GM12864 (cell line): ENCODE results near the gene AGRP.

Source experiments
- DNase-seq: peaks from one replicate; pipeline ENCODE4 v3.0.0-alpha.2; 2011; ENCODE audit warnings: low read depth
- H3K4me3 ChIP-seq: 2 replicates; pipeline ENCODE4 v1.5.1; 2011; ENCODE audit warnings: mild to moderate bottlenecking, low read depth, low read length, control low read depth
- TF ChIP-seq, protein P1 (sequence below): IDR thresholded peaks from 2 replicates; pipeline ENCODE4 v1.5.1; 2011; ENCODE audit warnings: low read depth, mild to moderate bottlenecking, moderate library complexity, low read length, control low read depth, inconsistent platforms; ENCODE audit errors: missing control alignments

Gene AGRP

DNA sequence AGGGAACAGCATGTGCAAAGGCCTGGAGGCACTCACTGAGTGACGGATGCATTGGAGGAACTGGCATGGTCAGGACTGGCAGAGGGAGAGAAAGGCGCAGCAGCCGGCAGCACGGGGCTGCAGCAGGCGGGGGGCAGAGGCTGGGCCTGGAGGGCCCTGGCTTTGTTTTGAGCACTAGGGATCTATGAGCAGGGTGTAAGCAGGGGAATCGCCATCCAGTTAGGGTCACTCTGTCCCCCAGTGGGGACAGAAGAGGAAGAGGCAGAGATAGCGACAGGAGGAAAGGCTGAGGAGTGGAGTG is 38.3 kb downstream of the AGRP start:
- TF ChIP-seq, protein P1, sequence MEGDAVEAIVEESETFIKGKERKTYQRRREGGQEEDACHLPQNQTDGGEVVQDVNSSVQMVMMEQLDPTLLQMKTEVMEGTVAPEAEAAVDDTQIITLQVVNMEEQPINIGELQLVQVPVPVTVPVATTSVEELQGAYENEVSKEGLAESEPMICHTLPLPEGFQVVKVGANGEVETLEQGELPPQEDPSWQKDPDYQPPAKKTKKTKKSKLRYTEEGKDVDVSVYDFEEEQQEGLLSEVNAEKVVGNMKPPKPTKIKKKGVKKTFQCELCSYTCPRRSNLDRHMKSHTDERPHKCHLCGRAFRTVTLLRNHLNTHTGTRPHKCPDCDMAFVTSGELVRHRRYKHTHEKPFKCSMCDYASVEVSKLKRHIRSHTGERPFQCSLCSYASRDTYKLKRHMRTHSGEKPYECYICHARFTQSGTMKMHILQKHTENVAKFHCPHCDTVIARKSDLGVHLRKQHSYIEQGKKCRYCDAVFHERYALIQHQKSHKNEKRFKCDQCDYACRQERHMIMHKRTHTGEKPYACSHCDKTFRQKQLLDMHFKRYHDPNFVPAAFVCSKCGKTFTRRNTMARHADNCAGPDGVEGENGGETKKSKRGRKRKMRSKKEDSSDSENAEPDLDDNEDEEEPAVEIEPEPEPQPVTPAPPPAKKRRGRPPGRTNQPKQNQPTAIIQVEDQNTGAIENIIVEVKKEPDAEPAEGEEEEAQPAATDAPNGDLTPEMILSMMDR = no peak
- DNase-seq = no peak
- H3K4me3 ChIP-seq = no peak overlapping the region

DNA sequence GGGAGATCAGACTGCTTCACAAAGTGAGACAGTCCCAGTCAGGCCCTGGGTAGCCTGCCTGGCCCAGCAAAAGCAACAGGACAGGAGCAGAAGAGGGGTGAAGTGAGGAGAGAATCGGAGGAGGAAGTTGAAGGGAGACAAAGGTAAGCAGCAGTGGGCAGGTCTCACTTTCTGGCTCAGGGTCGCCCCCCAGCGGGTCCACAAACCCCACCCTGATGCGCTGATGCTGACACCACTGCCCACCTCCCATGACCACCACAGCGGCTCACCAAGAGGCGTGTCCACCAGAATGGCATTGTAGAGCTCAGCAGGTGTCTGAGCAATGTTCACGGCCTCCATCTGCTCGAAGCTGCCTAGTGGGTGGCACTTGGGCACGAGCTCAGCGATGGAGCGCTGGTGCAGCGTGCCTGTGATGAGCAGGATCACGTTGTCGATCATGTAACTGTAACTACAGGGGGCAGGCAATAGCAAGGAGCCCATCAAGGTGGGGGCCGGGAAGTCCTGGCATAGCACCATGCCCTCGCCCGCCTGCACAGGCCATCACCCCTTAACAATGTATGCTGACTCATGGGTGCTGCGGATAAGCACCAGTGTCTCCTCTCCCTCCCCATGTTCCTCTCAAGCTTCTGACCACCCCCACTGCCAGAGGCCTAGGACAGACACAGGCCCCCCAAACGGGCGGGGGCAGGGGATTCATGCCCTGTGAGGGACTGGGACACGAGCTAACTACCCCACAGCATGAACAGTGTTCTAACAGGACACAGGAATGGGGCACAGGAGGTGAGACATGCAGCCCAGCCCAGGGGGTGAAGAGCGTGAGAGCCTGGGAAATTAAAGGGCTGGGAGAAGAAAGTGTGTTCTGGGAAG is 38.9 kb downstream of the AGRP start:
- DNase-seq = no peak
- H3K4me3 ChIP-seq = no peak overlapping the region
- TF ChIP-seq, protein P1 = no peak

DNA sequence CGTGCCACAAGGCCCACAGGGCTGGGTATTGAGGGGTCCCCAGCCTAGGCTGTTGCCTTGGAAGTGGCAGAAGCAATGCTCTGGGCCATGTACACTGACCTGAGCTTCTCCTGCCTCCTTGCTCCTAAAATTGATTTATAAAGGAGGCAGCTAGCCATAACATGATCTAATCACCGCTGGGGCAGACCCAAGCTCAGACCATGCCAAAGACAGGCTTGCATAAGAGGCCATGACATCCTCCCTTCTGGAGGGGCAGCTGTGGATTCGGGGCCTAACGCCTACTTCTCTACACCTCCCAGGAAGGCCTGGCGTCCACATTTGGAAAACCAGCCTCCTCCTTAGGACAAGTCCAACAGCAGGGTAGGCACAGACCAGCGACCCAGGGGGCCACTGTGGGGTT is 40.1 kb downstream of the AGRP start:
- TF ChIP-seq, protein P1 = no peak
- no peak for DNase-seq
- no peak overlapping the region for H3K4me3 ChIP-seq

DNA sequence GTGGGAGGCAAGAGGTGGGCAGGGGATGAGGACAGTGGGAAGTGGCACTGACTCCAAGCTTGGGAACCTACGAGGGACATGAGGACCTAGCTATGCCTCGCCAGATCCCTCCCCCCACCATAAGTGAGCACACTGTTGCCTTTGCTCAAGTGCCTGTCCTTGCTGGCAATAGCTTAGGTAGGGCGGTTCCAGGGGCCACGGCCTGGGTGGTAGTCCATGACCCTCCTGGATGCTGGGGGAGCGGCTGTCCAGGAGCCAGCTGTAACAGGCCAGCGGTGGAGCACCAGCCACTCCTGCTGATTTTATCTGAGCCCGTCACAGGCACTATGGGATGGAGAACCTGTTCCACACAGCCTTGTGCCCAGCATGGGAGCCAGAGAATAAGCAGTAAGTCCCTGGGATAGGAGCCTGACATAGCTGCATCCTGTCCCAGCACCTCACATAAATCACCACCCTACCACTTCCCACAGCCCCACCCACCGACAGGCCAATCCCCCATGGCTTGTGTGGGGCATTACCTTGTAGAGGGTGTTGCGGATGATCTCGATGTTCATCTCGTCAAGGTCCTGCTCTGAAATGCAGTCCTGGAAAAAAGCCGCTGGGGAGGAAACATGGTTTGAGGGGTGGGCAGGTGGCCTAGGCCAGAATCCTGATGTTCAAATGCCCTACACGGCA is 40.6 kb downstream of the AGRP start:
- no peak overlapping the region for H3K4me3 ChIP-seq
- TF ChIP-seq, protein P1 = no peak
- DNase-seq = no peak

DNA sequence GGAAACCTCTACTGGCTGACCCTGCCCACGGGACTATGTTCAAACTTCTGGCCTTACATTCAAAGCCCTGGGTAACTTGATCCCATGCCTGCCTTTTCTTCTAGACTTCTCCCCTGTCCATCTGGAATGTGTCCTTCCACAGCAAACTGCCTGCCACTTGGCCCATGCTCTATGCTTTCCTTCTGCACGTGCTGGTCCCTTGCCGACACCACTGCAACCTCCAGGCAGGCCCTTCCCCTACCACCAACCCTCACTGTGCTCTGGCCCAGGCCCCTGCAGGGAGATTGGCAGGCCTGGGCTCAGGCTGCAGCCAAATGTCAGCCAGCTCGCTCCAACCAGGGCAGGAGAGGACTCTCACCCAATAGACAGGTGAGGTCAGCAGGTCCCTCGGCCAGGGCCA is 41.4 kb downstream of the AGRP start:
- TF ChIP-seq, protein P1 = no peak
- no peak overlapping the region for H3K4me3 ChIP-seq
- no peak for DNase-seq

DNA sequence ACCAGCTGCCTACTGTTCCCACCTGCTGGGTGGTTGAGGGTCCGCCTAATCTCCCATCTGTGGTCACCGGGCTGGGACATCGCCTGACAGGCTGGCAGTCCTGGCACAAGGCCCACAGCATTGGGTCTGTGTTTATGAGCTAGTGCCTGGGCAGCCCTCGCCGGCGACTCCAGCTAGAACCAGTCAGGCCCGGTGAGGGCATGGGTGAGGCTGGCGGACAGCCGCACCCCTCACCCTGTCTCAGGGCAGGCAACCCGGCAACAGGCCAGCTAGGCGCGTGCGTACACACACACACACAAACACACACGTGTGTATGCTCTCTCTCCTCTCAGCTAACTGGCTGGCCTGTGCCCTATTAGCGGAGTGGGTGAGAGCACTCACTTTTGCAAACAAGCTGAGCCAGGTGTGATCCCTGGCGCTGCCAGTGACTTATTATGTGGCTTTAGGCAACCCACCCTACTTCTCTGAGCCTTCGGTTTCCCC is 42.0 kb downstream of the AGRP start:
- TF ChIP-seq, protein P1 = no peak
- H3K4me3 ChIP-seq = no peak overlapping the region
- DNase-seq = no peak
